ENCODE measurements around the gene LBP.
"Not testable (repeated sequence)": the region's sequence is repeated elsewhere in the genome, so short reads cannot be mapped to it uniquely, and the experiment has no call there.

Gene LBP

DNA sequence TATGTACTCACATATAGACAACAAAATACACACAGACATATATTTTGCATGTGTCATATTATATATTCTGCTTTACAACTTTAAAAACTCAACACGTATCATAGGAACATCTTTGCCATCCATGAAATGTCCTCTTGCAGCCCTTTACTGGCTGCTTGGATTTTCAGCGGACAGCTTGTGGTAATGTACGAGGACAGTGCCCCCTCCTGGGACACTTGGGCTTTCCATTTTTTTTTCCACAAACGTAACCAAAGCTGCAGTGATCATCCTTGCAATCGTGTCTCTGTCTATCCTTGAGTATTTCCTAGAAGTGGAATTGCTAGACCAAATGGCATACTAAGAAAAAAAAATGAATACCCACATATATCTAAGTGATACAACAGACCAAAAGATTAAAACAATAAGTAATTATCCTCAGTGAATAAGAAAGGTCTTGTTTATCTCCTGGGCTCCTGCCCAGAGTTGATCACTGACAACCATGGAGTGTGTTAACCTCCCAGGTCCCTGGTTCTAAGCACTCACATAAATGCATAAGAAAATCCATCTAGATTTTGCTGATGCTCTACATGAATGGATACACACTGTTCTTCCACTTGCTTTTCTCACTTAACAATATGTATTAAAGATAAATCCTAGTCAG, 24.2 kb upstream of the LBP start:
- DNase-seq, result no peak

GRCh38 chr20:38324159-38324558, 22.1 kb upstream of the LBP start:
- no peak for DNase-seq

- no peak for DNase-seq
These were observed 21.1 kb upstream of the LBP start for GRCh38 chr20:38325167-38325566.

- DNase-seq, result no peak
These were observed 20.4 kb upstream of the LBP start for GRCh38 chr20:38325905-38326304.

DNA sequence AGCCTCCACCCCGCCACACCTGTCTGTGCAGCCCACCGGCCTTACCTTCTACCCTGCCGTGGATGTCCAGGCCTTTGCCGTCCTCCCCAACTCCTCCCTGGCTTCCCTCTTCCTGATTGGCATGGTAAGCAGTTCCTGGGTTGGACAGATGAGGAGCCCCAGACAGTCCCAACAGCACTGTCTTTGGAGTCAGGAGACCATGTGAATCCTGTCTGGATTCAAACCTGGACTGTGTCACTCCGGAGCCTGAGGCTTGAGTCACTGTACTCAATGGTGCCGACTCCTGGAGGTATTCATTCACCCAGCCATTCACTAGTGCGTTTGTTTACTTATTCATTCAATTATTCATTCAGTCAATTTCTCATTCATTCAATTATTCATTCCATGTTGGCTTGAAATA, 20.0 kb upstream of the LBP start:
- no peak for DNase-seq

- no peak for DNase-seq
These were observed 15.6 kb upstream of the LBP start for GRCh38 chr20:38330638-38331037.

GRCh38 chr20:38331245-38331644, 15.0 kb upstream of the LBP start:
- DNase-seq, result no peak

GRCh38 chr20:38331814-38332213, 14.5 kb upstream of the LBP start:
- no peak for DNase-seq

DNA sequence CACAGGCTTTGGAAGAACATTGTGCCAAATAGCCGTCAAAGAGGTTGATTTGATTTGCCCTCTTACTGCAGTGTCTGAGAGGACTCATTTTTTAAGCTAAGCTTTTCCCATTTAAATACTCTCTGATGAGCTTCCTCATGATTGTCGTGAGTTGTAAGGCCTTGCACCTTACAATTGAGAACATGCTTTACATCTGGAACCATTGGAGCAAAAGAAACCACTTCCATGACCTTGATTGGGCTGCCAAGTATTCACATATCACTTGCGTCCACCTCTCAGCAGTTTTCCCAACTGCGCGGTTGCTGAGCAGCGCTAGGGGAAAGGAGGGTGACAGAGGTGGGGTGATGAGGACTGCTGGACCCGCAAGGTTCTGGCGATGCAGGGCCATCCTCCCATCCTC, 12.3 kb upstream of the LBP start:
- no peak for DNase-seq

DNA sequence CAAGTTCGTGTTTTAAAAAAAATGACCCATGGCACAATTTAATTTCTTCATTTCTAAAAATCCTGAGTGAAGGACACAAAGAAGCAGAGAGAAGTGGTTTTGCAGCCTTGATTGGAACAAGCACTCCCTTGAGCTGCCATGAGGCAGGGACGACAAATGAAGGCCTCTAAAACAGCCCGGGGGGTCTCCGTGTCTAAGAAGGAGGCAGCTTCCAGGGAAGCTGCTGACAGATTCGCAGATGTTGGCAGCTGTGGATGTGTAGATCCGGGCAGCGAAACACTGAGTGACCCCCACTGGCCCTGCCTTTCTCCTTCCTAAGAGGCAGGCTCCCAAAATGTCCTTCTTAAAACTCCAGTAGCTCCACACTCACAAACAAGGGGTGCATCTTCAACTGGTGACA, 9.6 kb upstream of the LBP start:
- no peak for DNase-seq

GRCh38 chr20:38337561-38338140, 8.6 kb upstream of the LBP start:
- peak; percentile 66 for DNase-seq

- no peak for DNase-seq
These were observed 7.3 kb upstream of the LBP start for GRCh38 chr20:38338849-38339520.

- DNase-seq, result not testable (repeated sequence)
These were observed 6.8 kb upstream of the LBP start for GRCh38 chr20:38339521-38339896.

DNA sequence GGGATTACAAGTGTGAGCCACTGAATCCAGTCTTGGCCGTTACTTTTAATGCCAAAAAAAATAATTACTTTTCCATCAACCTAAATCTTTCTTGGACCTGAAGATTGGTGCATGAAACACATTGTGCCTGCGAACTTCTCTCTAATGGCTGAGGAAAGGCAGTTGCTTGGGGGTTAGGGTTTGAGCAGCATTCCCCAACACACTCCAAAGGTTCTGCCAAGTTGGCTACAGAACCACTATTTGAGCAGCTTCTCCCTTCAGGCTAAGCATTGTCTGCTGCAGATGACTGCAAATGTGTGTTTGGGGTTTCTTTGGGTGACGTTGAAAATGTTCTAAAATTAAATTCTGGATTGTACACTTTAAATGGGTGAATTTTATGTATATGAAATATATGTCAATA, 6.3 kb upstream of the LBP start:
- DNase-seq, result no peak

DNA sequence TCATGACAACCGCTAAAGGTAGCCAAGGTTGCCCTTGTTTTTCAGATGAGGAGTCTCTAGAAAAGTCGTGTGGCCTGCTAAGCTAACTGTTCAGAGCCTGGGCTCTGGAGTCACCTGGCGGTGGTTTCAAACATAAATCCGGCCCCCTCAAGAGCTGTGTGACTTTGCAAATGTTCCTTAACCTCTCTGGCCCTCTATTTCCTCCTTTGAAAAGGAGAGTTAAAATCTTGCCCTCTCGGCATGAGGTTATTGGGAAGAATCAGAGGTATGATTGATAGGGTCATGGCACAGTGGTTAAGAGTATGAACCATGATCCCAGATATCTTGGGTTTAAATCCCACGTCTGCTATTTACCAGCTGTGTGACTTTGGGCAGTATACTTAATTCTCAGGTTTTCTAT, 5.6 kb upstream of the LBP start:
- no peak for DNase-seq

DNA sequence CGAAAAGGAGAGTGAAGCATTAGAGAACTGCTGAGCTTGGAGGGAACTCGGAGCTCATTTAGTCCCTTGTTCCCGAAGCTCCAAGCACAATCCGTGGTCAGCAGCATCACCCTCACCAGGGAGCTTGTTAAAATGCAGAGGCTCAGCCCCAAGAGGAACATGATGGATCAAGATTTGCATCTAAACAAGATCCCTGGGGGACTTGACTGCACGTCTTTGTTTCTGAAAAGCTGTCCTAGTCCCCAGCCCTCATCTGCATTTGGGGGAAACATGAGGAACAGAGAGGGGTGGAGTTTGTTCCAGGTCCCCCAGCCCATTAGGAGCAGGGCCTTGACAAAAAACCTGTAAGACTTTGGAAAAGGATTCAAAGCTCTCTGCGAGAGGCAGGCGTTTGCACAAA, 4.1 kb upstream of the LBP start:
- no peak for DNase-seq

- DNase-seq, result no peak
These were observed 3.5 kb upstream of the LBP start for GRCh38 chr20:38342713-38343310.

GRCh38 chr20:38343311-38344106, 2.8 kb upstream of the LBP start:
- DNase-seq, result no peak

DNA sequence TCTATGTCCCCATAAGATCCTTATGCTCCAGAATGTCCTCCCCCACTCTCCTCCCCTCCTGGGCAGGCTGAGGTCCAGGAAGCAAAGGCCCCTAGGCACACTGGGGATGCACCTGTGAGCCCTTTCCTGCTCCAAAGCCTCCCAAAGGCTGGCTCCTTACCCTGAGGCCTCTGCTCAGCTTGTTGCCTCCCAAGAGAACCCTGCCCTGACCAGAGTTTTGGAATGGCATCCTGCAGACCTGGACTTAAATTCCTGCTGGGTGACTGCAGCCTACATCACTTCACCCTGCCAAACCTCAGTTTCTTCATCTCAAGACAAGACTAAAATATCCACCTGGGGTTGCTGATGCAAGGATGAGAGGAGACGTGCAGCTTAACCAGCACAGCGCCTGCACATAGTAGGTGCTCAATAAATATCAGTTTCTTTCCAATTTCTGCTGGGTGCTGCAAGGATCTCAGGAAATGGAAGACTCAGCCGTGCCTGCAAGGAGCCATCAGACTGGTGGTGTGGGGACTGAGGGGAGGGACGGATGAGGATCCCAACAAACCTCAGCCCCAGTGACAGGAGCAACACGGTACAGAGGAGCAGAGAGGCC, 2.1 kb upstream of the LBP start:
- DNase-seq, result no peak

- DNase-seq, result no peak
These were observed 639 bp upstream of the LBP start for GRCh38 chr20:38345643-38346042.

- no peak for DNase-seq
These were observed 459 bp downstream of the LBP start for GRCh38 chr20:38346741-38347140.

- DNase-seq, result no peak
These were observed 3.6 kb downstream of the LBP start for GRCh38 chr20:38349856-38350255.
